Left hindlimb (tissue), 1 donor: ENCODE results near the gene ST3GAL6.

Source experiments
- DNase-seq: peaks from one replicate; pipeline ENCODE4 v3.0.0-alpha.2; 2018

ST3GAL6 gene

GRCh38 chr3:98777801-98778220 is 14.7 kb downstream of the ST3GAL6 start:
- no peak for DNase-seq

- no peak for DNase-seq
Observed at GRCh38 chr3:98778383-98778782, 15.2 kb downstream of the ST3GAL6 start.

GRCh38 chr3:98778852-98779413 is 15.8 kb downstream of the ST3GAL6 start:
- DNase-seq, result no peak

- no peak for DNase-seq
Observed at GRCh38 chr3:98779541-98780335, 16.6 kb downstream of the ST3GAL6 start.

GRCh38 chr3:98780343-98780742 is 17.2 kb downstream of the ST3GAL6 start:
- no peak for DNase-seq

- DNase-seq, result no peak
Observed at GRCh38 chr3:98782824-98783500, 19.8 kb downstream of the ST3GAL6 start.

- no peak for DNase-seq
Observed at GRCh38 chr3:98784042-98784441, 20.9 kb downstream of the ST3GAL6 start.

GRCh38 chr3:98784666-98785600 is 21.8 kb downstream of the ST3GAL6 start:
- DNase-seq, result no peak

GRCh38 chr3:98786364-98787006 is 23.3 kb downstream of the ST3GAL6 start:
- no peak for DNase-seq

GRCh38 chr3:98787181-98787580 is 24.0 kb downstream of the ST3GAL6 start:
- no peak for DNase-seq

- DNase-seq, result no peak
Observed at GRCh38 chr3:98788651-98789050, 25.5 kb downstream of the ST3GAL6 start.

GRCh38 chr3:98791341-98792325 is 28.5 kb downstream of the ST3GAL6 start:
- no peak for DNase-seq

- no peak for DNase-seq
Observed at GRCh38 chr3:98793971-98794370, 30.8 kb downstream of the ST3GAL6 start.

- DNase-seq, result no peak
Observed at GRCh38 chr3:98796334-98796733, 33.2 kb downstream of the ST3GAL6 start.

GRCh38 chr3:98797905-98798304 is 34.8 kb downstream of the ST3GAL6 start:
- no peak for DNase-seq

- no peak for DNase-seq
Observed at GRCh38 chr3:98798820-98799219, 35.7 kb downstream of the ST3GAL6 start.

- no peak for DNase-seq
Observed at GRCh38 chr3:98799479-98799878, 36.3 kb downstream of the ST3GAL6 start.

- DNase-seq, result no peak
Observed at GRCh38 chr3:98800401-98800800, 37.3 kb downstream of the ST3GAL6 start.

- DNase-seq, result no peak
Observed at GRCh38 chr3:98801043-98801747, 38.1 kb downstream of the ST3GAL6 start.

GRCh38 chr3:98805571-98805970 is 42.4 kb downstream of the ST3GAL6 start:
- DNase-seq, result no peak
